Loucy (cell line): ENCODE measurements around the gene MPHOSPH8.

Experiments
- H2AFZ ChIP-seq: fragments of 200-600 bp; sonication (generic); 2 replicates; pipeline ENCODE4 v1.6.0; 2016; ENCODE audit warnings: antibody characterized with exemption, mild to moderate bottlenecking, low read length, moderate library complexity
- H3F3A ChIP-seq: fragments of 200-600 bp; 2 replicates; pipeline ENCODE4 v1.6.0; 2016; ENCODE audit warnings: antibody characterized with exemption, low read depth, mild to moderate bottlenecking
- H3K27me3 ChIP-seq: fragments of 200-600 bp; sonication (generic); 2 replicates; pipeline ENCODE4 v1.6.1; 2014; ENCODE audit warnings: low read length, mild to moderate bottlenecking; ENCODE audit not compliant: insufficient read depth, poor library complexity, severe bottlenecking
- H3K36me3 ChIP-seq: fragments of 200-600 bp; sonication (generic); 2 replicates; pipeline ENCODE4 v1.6.1; 2016; ENCODE audit warnings: low read length; ENCODE audit not compliant: insufficient read depth
- H3K4me1 ChIP-seq: fragments of 200-600 bp; sonication (generic); 2 replicates; pipeline ENCODE4 v1.5.1; 2014; ENCODE audit warnings: low read length, mild to moderate bottlenecking; ENCODE audit not compliant: insufficient read depth, poor library complexity, severe bottlenecking
- H3K4me2 ChIP-seq: fragments of 200-600 bp; sonication (generic); 2 replicates; pipeline ENCODE4 v1.6.0; 2014; ENCODE audit warnings: antibody characterized with exemption, low read length, low read depth, mild to moderate bottlenecking; ENCODE audit not compliant: poor library complexity, severe bottlenecking
- H3K4me3 ChIP-seq: fragments of 200-600 bp; sonication (generic); 2 replicates; pipeline ENCODE4 v1.5.1; 2014; ENCODE audit warnings: low read length, mild to moderate bottlenecking, mixed read lengths; ENCODE audit not compliant: poor library complexity, severe bottlenecking
- H3K79me2 ChIP-seq: fragments of 200-600 bp; sonication (generic); 2 replicates; pipeline ENCODE4 v1.6.1; 2014; ENCODE audit warnings: low read length; ENCODE audit not compliant: insufficient read depth
- H3K9ac ChIP-seq: fragments of 200-600 bp; sonication (generic); 2 replicates; pipeline ENCODE4 v1.6.0; 2014; ENCODE audit warnings: mild to moderate bottlenecking, low read depth, low read length, moderate library complexity; ENCODE audit not compliant: poor library complexity, severe bottlenecking
- H3K9me2 ChIP-seq: fragments of 200-600 bp; sonication (generic); replicated peaks from 2 replicates; pipeline ENCODE4 v1.6.1; 2016; ENCODE audit warnings: low read depth, low read length, mixed read lengths
- H3K9me3 ChIP-seq: fragments of 200-600 bp; sonication (generic); 2 replicates; pipeline ENCODE4 v1.6.1; 2014; ENCODE audit warnings: mild to moderate bottlenecking, antibody characterized with exemption, low read length, low read depth; ENCODE audit not compliant: insufficient read depth
- H4K20me1 ChIP-seq: fragments of 200-600 bp; sonication (generic); 2 replicates; pipeline ENCODE4 v1.6.0; 2014; ENCODE audit warnings: antibody characterized with exemption, low read length, mild to moderate bottlenecking; ENCODE audit not compliant: insufficient read depth, poor library complexity, severe bottlenecking
- CTCF ChIP-seq: fragments of 200-600 bp; sonication (generic); conservative IDR thresholded peaks from 2 replicates; pipeline ENCODE4 v1.5.1; 2014; ENCODE audit warnings: mild to moderate bottlenecking, antibody characterized with exemption, low read length
- EZH2phosphoT487 ChIP-seq: fragments of 200-600 bp; IDR thresholded peaks from 2 replicates; pipeline ENCODE4 v1.6.1; 2018; ENCODE audit warnings: antibody characterized with exemption, mild to moderate bottlenecking, moderate library complexity, borderline replicate concordance

The MPHOSPH8 gene

GRCh38 chr13:19591864-19592263 is 41.6 kb upstream of the MPHOSPH8 start:
- H3K4me3 ChIP-seq = no peak overlapping the region
- TF ChIP-seq CTCF = no peak
- TF ChIP-seq EZH2phosphoT487 = no peak
- no peak overlapping the region for H3K4me2 ChIP-seq

GRCh38 chr13:19592657-19593180 is 40.7 kb upstream of the MPHOSPH8 start:
- Histone ChIP-seq H3K27me3 (no peaks in the 10 kb centered on the region), H2AFZ (no peak overlapping the region), H3K9me2 (no peaks in the 10 kb centered on the region), H3K79me2 (no peaks in the 10 kb centered on the region), H3K9ac (no peak overlapping the region), H3K4me1 (no peaks in the 10 kb centered on the region), H3F3A (no peaks in the 10 kb centered on the region), H3K9me3 (no peaks in the 10 kb centered on the region), H3K36me3 (no peaks in the 10 kb centered on the region), H3K4me3 (no peak overlapping the region), H3K4me2 (no peak overlapping the region), H4K20me1 (no peaks in the 10 kb centered on the region)
- TF ChIP-seq EZH2phosphoT487 (no peak), CTCF (no peak)

More at GRCh38 chr13:19591864-19592263, 41.6 kb upstream of the MPHOSPH8 start:
- H3K9me3 ChIP-seq = no peaks in the 10 kb centered on the region
- no peaks in the 10 kb centered on the region for H3K27me3 ChIP-seq
- no peaks in the 10 kb centered on the region for H3K79me2 ChIP-seq
- no peaks in the 10 kb centered on the region for H3K36me3 ChIP-seq
- H2AFZ ChIP-seq = no peak overlapping the region
- H3F3A ChIP-seq = no peaks in the 10 kb centered on the region
- no peaks in the 10 kb centered on the region for H3K4me1 ChIP-seq
- H3K9ac ChIP-seq = no peak overlapping the region
- H4K20me1 ChIP-seq = no peaks in the 10 kb centered on the region
- H3K9me2 ChIP-seq = no peaks in the 10 kb centered on the region

- H2AFZ ChIP-seq = no peak overlapping the region
- H3K9ac ChIP-seq = no peak overlapping the region
- TF ChIP-seq CTCF (no peak), EZH2phosphoT487 (no peak)
- H3K4me2 ChIP-seq = no peak overlapping the region
- no peaks in the 10 kb centered on the region for H3F3A ChIP-seq
- H3K4me3 ChIP-seq = no peak overlapping the region
- H3K9me2 ChIP-seq = no peaks in the 10 kb centered on the region
- no peaks in the 10 kb centered on the region for H4K20me1 ChIP-seq
- no peaks in the 10 kb centered on the region for H3K27me3 ChIP-seq
- H3K36me3 ChIP-seq = no peaks in the 10 kb centered on the region
- no peaks in the 10 kb centered on the region for H3K4me1 ChIP-seq
- H3K79me2 ChIP-seq = no peaks in the 10 kb centered on the region
- no peaks in the 10 kb centered on the region for H3K9me3 ChIP-seq
Observed at GRCh38 chr13:19596086-19596485, 37.4 kb upstream of the MPHOSPH8 start.
